NCI-H526 (cell line): Measurements from ENCODE around the gene B3GNT3.
A peak's percentile ranks its signal among the peaks of the same experiment; 100 is the strongest.
"Not testable (repeated sequence)": the region's sequence is repeated elsewhere in the genome, so short reads cannot be mapped to it uniquely, and the experiment has no call there.

Source experiments
- DNase-seq, 2 experiments: peaks; one replicate each; lab custom pipeline; 2025; lab: John Stamatoyannopoulos, UW

Gene B3GNT3

GRCh38 chr19:17766543-17767131 is 28.3 kb upstream of the B3GNT3 start:
- DNase-seq, result peak; percentile 58 to 83

DNA sequence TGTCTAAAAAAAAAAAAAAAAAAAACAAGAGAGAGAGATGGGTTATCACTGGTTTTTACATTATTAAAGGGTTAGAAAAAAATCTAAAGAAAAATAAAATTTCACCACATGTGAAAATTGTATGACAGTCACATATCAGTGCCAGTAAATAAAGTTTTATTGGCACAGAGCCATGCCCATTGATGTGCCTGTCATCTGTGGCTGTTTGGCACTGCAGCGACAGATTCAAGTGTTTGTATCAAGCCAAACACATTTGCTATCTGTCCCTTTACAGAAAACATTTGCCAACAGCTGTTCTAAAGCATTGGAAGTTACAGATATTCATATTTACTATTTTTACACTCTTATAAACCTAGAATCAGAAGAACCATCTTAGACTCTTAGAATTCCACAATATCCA is 27.4 kb upstream of the B3GNT3 start:
- DNase-seq, result no peak

- DNase-seq, result no peak
These were observed 24.3 kb upstream of the B3GNT3 start for GRCh38 chr19:17770613-17771012.

- DNase-seq, result no peak
These were observed 22.8 kb upstream of the B3GNT3 start for GRCh38 chr19:17772172-17772571.

DNA sequence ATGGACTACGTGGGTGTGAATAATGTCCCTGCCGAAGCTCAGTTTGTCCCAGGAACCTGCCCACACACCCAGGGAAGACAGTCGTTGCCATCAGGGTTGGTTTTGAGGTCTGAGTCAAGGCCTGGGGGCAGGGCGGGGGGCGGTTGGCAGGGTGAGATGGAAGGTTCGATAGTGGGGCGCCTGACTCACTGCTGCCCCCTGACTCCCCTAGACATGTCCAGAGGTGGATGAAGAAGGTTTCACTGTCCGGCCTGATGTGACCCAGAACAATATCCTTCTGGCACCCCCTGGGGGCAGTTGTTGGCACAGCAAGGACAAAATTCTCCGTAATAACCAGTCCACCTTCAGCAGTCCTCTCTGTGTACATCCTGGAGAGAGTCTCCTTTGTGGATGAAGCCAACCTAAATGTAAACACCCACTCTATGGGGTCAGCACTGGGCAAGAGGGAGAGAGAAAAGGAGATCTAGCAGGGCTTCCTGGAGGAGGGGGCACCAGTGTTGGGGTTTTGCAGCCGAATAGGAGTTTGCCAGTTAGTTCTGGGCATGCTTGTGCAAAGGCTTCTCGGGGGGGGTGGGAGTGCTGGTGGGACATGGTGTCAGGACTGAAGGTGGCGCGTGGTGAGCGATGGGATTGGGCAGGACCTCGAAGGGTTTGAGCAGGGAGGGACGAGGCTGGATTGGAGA is 19.6 kb upstream of the B3GNT3 start:
- DNase-seq, result peak in 1 of 2 experiments; percentile 29

GRCh38 chr19:17775991-17776803 is 18.7 kb upstream of the B3GNT3 start:
- DNase-seq, result no peak

- not testable (repeated sequence) for DNase-seq
These were observed 17.1 kb upstream of the B3GNT3 start for GRCh38 chr19:17777840-17778239.

- DNase-seq, result peak; percentile 21 to 72
These were observed 16.5 kb upstream of the B3GNT3 start for GRCh38 chr19:17778251-17778967.

DNA sequence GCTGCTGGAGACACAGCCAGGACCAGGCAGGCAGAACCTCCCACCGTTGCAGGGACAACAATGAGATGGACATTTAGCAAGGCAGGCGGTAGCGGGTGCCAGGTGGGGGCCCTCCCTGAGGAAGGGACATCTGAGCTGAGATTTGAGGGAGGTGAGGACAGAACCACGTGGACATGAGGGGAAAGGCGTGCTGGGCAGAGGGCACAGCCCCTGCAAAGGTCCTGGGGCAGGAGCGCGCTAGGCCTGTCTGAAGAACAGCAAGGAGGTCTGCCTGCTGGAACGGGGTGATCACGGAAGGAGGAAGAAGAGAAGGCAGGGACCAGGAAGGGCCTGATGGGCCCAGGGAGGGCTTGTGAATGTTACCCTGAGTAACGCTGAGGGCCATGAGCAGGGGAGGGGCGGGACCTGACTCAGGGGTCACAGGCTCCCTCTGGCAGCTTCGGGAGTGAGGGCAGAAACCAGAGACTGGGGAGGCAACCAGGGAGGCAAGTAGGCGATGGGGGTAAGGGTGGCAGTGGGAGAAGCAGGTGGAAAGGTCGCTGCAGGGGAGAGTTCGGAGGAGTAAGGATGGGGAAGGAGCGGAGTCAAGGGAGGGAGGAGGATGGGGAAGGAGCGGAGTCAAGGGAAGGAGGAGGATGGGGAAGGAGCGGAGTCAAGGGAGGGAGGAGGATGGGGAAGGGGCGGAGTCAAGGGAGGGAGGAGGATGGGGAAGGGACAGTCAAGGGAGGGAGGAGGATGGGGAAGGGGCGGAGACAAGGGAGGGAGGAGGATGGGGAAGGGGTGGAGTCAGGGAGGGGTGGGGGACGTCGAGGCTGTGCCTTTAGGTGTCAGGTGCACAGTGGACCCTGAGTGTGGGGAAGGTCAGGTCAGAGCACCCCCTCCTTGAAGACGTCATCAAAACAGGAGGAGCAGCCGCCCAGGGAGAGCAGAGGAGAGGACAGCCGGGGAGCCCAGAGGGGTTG is 15.7 kb upstream of the B3GNT3 start:
- peak in 1 of 2 experiments; percentile 30 for DNase-seq

GRCh38 chr19:17780781-17781180 is 14.2 kb upstream of the B3GNT3 start:
- DNase-seq, result no peak

DNA sequence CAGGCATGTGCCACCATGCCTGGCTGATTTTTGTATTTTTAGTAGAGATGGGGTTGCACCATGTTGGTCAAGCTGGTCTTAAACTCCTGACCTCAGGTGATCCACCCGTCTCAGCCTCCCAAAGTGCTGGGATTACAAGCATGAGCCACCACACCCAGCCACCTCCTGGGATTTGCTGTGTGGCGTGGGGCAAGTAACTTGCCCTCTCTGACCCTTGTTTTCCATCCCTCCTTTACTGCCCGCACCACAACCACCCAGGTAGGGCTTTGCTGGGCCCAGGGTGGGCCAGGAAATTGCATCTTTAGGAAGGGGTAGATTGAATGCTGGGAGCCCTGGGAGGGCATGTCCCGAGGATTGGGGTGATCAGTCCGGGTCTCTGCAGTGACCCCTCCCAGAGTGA is 11.2 kb upstream of the B3GNT3 start:
- DNase-seq, result not testable (repeated sequence)

DNA sequence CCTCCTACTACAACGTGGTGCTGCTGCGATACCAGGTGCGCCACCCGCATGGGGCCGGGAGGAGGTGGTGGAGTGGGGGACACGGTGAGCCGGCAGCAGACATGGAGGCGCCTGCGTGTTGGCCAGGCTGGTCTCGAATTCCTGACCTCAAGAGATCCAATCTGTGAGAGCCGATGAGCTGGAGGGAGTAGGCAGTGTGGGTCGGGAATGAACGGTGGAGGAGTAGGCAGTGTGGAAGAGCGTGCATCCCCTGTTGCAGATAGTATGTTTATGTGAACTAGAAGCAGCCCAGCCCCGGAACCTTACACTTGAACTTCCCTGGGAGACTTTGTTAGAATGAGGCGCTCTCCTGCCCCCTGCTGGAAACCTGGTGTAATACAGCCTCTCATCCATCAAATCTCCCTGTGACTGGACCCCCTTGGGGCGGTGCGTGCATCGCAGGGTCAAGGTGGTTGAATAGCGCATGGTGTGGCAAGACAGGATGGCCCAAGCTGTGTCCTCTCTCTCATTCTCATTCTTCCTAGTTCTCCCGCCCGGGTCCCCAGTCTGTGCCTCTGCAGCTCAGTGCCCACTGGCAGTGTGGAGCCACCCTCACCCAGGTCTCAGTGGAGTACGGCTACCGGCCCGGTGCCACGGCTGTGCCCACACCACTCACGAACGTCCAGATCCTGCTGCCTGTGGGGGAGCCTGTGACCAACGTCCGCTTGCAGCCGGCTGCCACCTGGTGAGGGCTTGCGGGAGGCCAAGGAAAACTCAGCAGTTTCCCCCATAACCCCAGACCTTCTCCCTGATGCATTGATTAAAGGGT is 10.5 kb upstream of the B3GNT3 start:
- peak; percentile 20 to 75 for DNase-seq

DNA sequence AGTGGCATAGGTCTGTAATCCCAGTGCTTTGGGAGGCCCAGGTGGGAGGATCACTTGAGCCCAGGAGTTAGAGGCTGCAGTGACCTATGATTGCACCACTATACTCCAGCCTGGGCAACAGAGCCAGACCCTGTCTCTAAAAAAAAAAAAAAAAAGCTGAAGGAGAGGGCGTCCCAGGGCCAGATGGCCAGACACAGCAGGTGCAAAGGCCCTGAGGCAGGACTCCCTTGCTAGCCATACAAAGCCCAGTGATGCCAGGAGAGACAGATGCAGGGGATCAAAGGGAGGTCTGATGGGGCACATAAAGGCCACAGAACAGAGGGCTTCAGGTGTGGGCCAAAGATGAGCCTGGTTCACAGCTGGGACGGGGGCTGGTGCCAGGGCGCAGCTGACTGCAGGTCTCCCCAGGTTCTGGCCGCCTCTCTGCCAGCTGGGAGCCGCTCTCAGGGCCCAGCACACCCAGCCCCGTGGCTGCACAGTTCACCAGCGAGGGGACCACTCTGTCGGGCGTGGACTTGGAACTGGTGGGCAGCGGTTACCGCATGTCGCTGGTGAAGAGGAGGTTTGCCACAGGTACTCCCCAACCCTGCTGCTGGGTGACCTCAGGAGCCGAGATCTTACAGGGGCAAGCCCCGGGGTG is 7.5 kb upstream of the B3GNT3 start:
- no peak for DNase-seq

DNA sequence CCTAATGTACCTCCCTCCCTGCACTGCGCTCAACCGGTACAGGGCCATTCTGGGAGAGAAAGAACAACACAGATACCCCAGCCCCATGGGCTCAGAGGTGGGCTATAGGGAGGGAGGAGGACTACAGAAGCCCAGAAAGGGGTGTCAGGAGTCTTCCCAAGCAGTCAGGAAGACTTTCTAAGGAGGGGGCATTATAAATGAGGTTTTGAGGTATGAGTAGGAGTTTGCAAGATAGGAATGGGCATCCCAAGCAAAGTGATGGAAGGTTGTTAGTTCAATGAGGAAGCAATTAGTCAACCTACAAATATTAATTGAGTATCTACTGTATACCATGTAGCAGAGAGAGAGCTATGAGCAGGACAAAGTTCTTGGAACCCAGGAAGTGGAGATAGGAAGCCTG is 6.3 kb upstream of the B3GNT3 start:
- DNase-seq, result no peak

- no peak for DNase-seq
These were observed 4.7 kb upstream of the B3GNT3 start for GRCh38 chr19:17790059-17790780.

DNA sequence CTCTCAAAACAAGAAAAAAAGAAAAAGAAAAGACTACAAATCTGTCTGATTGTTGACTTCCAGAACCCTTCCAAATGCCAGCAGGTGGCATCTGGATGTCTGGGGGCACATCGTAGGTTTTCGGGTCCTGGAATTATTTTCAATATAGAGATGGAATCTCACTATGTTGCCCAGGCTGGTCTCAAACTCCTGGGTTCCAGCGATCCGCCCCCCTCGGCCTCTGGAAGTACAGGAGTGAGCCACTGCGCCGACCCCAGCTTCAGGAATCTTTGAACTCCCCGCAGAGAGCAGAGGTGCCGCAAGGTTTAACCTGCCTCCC is 567 bp upstream of the B3GNT3 start:
- DNase-seq, result no peak

- DNase-seq, result no peak
These were observed 538 bp downstream of the B3GNT3 start for GRCh38 chr19:17795495-17795856.

GRCh38 chr19:17796013-17796837 is 1.3 kb downstream of the B3GNT3 start:
- no peak for DNase-seq
